ENCODE data around the gene DHX58.

Gene DHX58

GRCh38 chr17:42098730-42099399, 13.6 kb downstream of the DHX58 start:
- Histone ChIP-seq H3K9ac (ENCODE audit: low read depth in 1 of 2, low read length in 2 of 2) (no peak overlapping the region), H3K27me3 (ENCODE audit: control insufficient read depth in 2 of 2, insufficient read depth in 2 of 2, low read length in 2 of 2) (peaks cover 13 to 14% of the 10 kb centered on the region in 2 donors), H3K4me3 (ENCODE audit: low read length in 2 of 2) (no peak overlapping the region)

DNA sequence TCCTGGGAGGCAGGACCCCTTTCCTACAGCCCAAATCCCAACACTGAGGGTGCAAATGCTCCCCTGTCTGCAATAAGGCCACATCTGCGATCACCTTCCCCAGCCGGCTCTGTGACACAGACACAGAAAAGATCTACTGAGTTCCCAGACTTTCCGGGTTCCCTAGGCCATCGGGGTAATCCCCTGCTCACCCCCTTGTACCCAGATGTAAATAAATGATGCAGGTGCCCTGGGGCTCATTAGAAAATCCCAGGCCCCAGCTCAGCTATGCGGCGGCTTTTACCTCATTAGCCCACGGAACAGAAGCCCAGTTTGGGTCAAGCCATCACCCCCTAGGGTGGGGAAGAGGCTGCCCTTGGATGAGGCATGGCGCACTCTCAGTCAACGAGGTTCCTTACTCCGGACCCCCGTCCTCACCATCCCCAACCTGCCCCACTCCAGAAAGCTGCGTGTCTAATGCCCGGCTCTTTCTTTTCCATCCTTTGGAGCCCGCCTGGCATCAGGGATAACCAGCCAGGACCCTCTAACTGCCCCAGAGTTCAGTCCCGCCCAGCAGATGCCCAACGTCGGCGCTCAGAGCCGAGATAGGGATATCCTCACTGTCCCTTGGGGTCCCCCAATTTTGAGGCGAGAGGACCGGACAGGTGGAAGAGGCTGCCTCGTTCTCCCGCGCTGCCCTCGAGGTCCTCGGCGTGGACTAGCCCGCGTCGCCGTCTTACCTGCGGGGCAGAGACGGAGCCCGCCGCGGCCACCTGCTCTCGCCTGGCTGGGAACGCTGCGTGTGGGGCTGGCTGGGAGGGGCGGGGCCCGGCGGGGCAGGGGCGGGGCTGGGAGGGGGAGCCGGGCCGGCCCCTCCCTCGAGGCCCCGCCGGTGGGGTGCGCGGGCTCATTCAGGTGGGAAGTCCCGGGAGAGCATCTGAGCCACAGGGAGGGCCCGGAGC, 14.6 kb downstream of the DHX58 start, which contains the start of gene ZNF385C:
ZNF385C (minus strand) TSS at position 783 of the 941 bp plus-strand sequence. CDS start 35,417 bp downstream, outside the sequence.
- Histone ChIP-seq H3K9me3 (ENCODE audit: control insufficient read depth in 2 of 2, low read length in 2 of 2) (no peaks in the 10 kb centered on the region), H3K9ac (ENCODE audit: low read depth in 1 of 2, low read length in 2 of 2) (no peak within 1 kb of the TSS), H3K4me3 (ENCODE audit: low read length in 2 of 2) (no peak within 1 kb of the TSS), H3K27ac (ENCODE audit: low read depth in 2 of 2, low read length in 2 of 2) (no peak within 1 kb of the TSS), H3K4me1 (ENCODE audit: control insufficient read depth in 2 of 2, insufficient read depth in 2 of 2, low read length in 2 of 2) (peaks cover 0 to 4% of the 10 kb centered on the region in 2 donors), H3K36me3 (ENCODE audit: control insufficient read depth in 2 of 2, insufficient read depth in 2 of 2, low read length in 2 of 2) (no peaks in the 10 kb centered on the region), H3K27me3 (ENCODE audit: control insufficient read depth in 2 of 2, insufficient read depth in 2 of 2, low read length in 2 of 2) (peaks cover 13 to 14% of the 10 kb centered on the region in 2 donors)

More at GRCh38 chr17:42098730-42099399, 13.6 kb downstream of the DHX58 start:
- no peak overlapping the region for H3K27ac ChIP-seq (ENCODE audit: low read depth in 2 of 2, low read length in 2 of 2)
- peaks cover 0 to 4% of the 10 kb centered on the region in 2 donors for H3K4me1 ChIP-seq (ENCODE audit: control insufficient read depth in 2 of 2, insufficient read depth in 2 of 2, low read length in 2 of 2)
- no peaks in the 10 kb centered on the region for H3K36me3 ChIP-seq (ENCODE audit: control insufficient read depth in 2 of 2, insufficient read depth in 2 of 2, low read length in 2 of 2)
- H3K9me3 ChIP-seq (ENCODE audit: control insufficient read depth in 2 of 2, low read length in 2 of 2) = no peaks in the 10 kb centered on the region

DNA sequence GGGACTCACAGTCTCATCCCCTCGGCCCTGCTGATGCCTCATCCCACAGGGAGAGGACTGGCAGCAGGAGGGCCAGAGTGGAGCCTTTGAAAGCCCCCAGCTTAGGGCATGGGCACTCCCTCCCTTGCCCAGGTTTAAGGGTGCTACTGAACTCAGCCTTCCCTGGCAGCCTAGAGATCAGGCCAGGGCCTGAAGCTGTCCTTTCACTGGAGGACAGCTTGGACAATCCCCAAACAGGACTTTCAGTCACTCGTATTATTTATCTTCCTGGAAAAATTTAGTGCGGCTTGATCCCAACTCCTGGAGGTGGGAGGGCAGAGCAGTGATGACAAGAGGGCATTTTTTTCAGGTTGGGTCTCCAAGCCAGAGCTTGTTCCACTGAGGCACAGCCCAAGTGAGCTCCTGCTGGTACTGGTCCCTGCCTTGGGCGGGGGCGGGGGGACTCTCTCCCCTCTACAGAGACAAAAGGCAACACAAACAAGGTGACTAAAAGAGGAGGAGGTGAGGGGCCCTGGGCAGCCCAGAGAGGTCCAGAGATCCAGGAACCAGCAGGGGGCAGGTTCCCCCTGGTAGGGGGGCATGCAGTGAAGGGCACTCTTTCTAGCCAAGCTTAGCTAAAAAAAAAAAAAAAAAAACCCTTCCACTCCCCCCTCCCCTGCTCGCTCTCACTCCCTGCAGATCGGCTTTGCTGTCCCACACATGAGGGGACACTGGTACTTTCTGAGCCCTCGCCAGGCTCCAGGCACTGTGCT, 16.0 kb downstream of the DHX58 start:
- Histone ChIP-seq H3K4me3 (ENCODE audit: low read length in 2 of 2) (no peak overlapping the region), H3K9me3 (ENCODE audit: control insufficient read depth in 2 of 2, low read length in 2 of 2) (no peaks in the 10 kb centered on the region), H3K4me1 (ENCODE audit: control insufficient read depth in 2 of 2, insufficient read depth in 2 of 2, low read length in 2 of 2) (peaks cover 0 to 4% of the 10 kb centered on the region in 2 donors), H3K27me3 (ENCODE audit: control insufficient read depth in 2 of 2, insufficient read depth in 2 of 2, low read length in 2 of 2) (peaks cover 13 to 14% of the 10 kb centered on the region in 2 donors), H3K27ac (ENCODE audit: low read depth in 2 of 2, low read length in 2 of 2) (no peak overlapping the region), H3K36me3 (ENCODE audit: control insufficient read depth in 2 of 2, insufficient read depth in 2 of 2, low read length in 2 of 2) (no peaks in the 10 kb centered on the region), H3K9ac (ENCODE audit: low read depth in 1 of 2, low read length in 2 of 2) (no peak overlapping the region)

DNA sequence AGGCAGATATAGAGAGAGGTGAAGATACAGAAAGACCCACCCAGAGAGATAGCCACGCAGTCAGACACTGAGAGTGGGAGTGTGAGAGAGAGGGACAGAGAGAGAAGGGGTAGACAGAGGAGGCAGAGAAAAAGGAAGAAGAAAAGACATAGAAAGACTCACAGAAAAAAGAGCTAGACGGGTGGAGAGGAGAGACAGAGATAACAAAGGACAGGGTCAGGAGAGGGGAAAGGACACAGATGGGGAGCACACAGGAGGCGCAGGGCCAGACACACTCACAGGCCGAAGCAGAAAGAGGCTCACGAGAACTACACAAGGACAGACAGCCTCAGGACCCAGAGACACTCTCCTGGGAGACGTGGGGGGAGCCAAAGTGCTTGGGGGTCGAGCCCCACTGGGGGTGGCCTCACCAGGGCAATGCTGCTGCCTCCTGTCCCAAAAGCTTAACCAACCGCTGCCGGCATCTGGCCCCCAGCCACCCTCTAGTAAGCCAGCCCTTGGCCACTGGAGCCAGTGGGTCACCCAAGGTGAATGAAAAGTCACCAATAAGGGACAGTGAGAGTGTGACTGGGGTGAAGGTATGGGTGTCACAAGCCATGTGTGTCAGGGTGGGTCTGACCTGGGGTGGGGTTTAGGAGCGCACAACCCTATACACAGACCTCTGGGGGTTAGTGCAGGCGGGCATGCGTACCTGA, 18.0 kb downstream of the DHX58 start:
- peaks cover 13 to 14% of the 10 kb centered on the region in 2 donors for H3K27me3 ChIP-seq (ENCODE audit: control insufficient read depth in 2 of 2, insufficient read depth in 2 of 2, low read length in 2 of 2)

GRCh38 chr17:42092939-42093338, 19.6 kb downstream of the DHX58 start:
- Histone ChIP-seq H3K4me3 (ENCODE audit: low read length in 2 of 2) (no peak overlapping the region), H3K4me1 (ENCODE audit: control insufficient read depth in 2 of 2, insufficient read depth in 2 of 2, low read length in 2 of 2) (peaks cover 0 to under 1% of the 10 kb centered on the region in 2 donors), H3K36me3 (ENCODE audit: control insufficient read depth in 2 of 2, insufficient read depth in 2 of 2, low read length in 2 of 2) (no peaks in the 10 kb centered on the region), H3K9me3 (ENCODE audit: control insufficient read depth in 2 of 2, low read length in 2 of 2) (no peaks in the 10 kb centered on the region), H3K27me3 (ENCODE audit: control insufficient read depth in 2 of 2, insufficient read depth in 2 of 2, low read length in 2 of 2) (peaks cover 14 to 17% of the 10 kb centered on the region in 2 donors), H3K27ac (ENCODE audit: low read depth in 2 of 2, low read length in 2 of 2) (no peak overlapping the region), H3K9ac (ENCODE audit: low read depth in 1 of 2, low read length in 2 of 2) (no peak overlapping the region)

More for the DNA sequence above, 18.0 kb downstream of the DHX58 start:
- no peak overlapping the region for H3K4me3 ChIP-seq (ENCODE audit: low read length in 2 of 2)
- H3K9me3 ChIP-seq (ENCODE audit: control insufficient read depth in 2 of 2, low read length in 2 of 2) = no peaks in the 10 kb centered on the region
- no peaks in the 10 kb centered on the region for H3K36me3 ChIP-seq (ENCODE audit: control insufficient read depth in 2 of 2, insufficient read depth in 2 of 2, low read length in 2 of 2)
- H3K9ac ChIP-seq (ENCODE audit: low read depth in 1 of 2, low read length in 2 of 2) = no peak overlapping the region
- peaks cover 0 to 4% of the 10 kb centered on the region in 2 donors for H3K4me1 ChIP-seq (ENCODE audit: control insufficient read depth in 2 of 2, insufficient read depth in 2 of 2, low read length in 2 of 2)
- no peak overlapping the region for H3K27ac ChIP-seq (ENCODE audit: low read depth in 2 of 2, low read length in 2 of 2)

DNA sequence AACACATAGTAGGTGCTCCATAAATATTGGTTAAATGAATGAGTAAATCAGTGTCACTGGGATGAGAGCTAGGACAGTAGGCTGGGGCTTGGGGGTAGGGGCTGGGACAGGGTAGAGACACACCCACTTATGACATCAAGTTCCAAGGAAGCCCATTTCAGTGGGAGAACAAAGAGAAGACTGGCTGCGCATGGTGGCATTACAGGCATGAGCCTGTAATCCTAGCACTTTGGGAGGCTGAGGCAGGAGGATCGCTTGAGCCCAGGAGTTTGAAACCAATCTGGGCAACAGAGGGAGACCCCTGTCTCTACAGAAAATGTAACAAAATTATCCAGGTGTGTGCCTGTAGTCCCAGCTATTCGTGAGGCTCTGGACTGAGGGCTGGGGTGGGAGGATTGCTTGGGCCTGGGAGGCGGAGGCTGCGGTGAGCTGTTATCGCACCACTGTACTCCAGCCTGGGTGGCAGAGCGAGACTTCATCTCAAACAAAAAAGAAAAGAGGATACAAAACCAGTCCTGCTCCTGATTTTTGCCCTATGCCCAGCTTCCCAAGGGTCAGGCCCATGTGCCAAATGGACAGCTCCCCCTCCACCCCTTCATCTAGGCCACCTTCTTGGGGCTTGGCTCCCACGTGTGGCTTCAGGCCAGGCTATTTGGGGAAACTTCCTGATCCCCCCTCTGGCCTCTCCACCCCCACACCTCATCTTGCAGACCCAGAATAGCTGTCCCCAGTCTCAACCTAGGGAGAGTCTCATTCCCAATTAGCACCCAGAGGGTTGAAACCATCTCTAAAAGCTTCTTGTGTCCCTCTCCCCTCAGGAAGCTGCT, 21.3 kb downstream of the DHX58 start:
- Histone ChIP-seq H3K4me3 (ENCODE audit: low read length in 2 of 2) (no peak overlapping the region), H3K27me3 (ENCODE audit: control insufficient read depth in 2 of 2, insufficient read depth in 2 of 2, low read length in 2 of 2) (peaks cover 2 to 5% of the 10 kb centered on the region in 2 donors), H3K9me3 (ENCODE audit: control insufficient read depth in 2 of 2, low read length in 2 of 2) (no peaks in the 10 kb centered on the region), H3K27ac (ENCODE audit: low read depth in 2 of 2, low read length in 2 of 2) (no peak overlapping the region), H3K4me1 (ENCODE audit: control insufficient read depth in 2 of 2, insufficient read depth in 2 of 2, low read length in 2 of 2) (no peaks in the 10 kb centered on the region), H3K9ac (ENCODE audit: low read depth in 1 of 2, low read length in 2 of 2) (no peak overlapping the region), H3K36me3 (ENCODE audit: control insufficient read depth in 2 of 2, insufficient read depth in 2 of 2, low read length in 2 of 2) (no peaks in the 10 kb centered on the region)

GRCh38 chr17:42088736-42089135, 23.8 kb downstream of the DHX58 start:
- Histone ChIP-seq H3K27me3 (ENCODE audit: control insufficient read depth in 2 of 2, insufficient read depth in 2 of 2, low read length in 2 of 2) (peaks cover 2 to 5% of the 10 kb centered on the region in 2 donors), H3K4me3 (ENCODE audit: low read length in 2 of 2) (no peak overlapping the region), H3K27ac (ENCODE audit: low read depth in 2 of 2, low read length in 2 of 2) (no peak overlapping the region), H3K36me3 (ENCODE audit: control insufficient read depth in 2 of 2, insufficient read depth in 2 of 2, low read length in 2 of 2) (no peaks in the 10 kb centered on the region), H3K4me1 (ENCODE audit: control insufficient read depth in 2 of 2, insufficient read depth in 2 of 2, low read length in 2 of 2) (no peaks in the 10 kb centered on the region), H3K9ac (ENCODE audit: low read depth in 1 of 2, low read length in 2 of 2) (no peak overlapping the region), H3K9me3 (ENCODE audit: control insufficient read depth in 2 of 2, low read length in 2 of 2) (no peaks in the 10 kb centered on the region)

GRCh38 chr17:42087736-42088705, 24.5 kb downstream of the DHX58 start:
- Histone ChIP-seq H3K9me3 (ENCODE audit: control insufficient read depth in 2 of 2, low read length in 2 of 2) (no peaks in the 10 kb centered on the region), H3K4me1 (ENCODE audit: control insufficient read depth in 2 of 2, insufficient read depth in 2 of 2, low read length in 2 of 2) (no peaks in the 10 kb centered on the region), H3K27me3 (ENCODE audit: control insufficient read depth in 2 of 2, insufficient read depth in 2 of 2, low read length in 2 of 2) (peaks cover 2 to 5% of the 10 kb centered on the region in 2 donors), H3K9ac (ENCODE audit: low read depth in 1 of 2, low read length in 2 of 2) (no peak overlapping the region), H3K4me3 (ENCODE audit: low read length in 2 of 2) (no peak overlapping the region), H3K36me3 (ENCODE audit: control insufficient read depth in 2 of 2, insufficient read depth in 2 of 2, low read length in 2 of 2) (no peaks in the 10 kb centered on the region), H3K27ac (ENCODE audit: low read depth in 2 of 2, low read length in 2 of 2) (no peak overlapping the region)
